GM20431 (cell line): ENCODE results near the gene GPC6.

ENCODE experiments used
- in situ Hi-C: fragments of 300-500 bp; cut with MseI, MboI; formaldehyde crosslinking; loops from one replicate; pipeline ENCODE4 v1.15.0; 2020; ENCODE audit warnings: low sequenced_read_pairs; ENCODE audit not compliant: unreplicated experiment

Gene GPC6

GRCh38 chr13:93265800-93266199 is 39.2 kb downstream of the GPC6 start:
- in situ Hi-C loops = no loop called here

- in situ Hi-C loops = no loop called here
These were observed 40.1 kb downstream of the GPC6 start for GRCh38 chr13:93266681-93267080.

GRCh38 chr13:93268327-93269028 is 41.9 kb downstream of the GPC6 start:
- in situ Hi-C loops = no loop called here

- in situ Hi-C loops = no loop called here
These were observed 44.4 kb downstream of the GPC6 start for GRCh38 chr13:93270769-93271742.

GRCh38 chr13:93279982-93280381 is 53.4 kb downstream of the GPC6 start:
- in situ Hi-C loops = no loop called here

- in situ Hi-C loops = no loop called here
These were observed 54.1 kb downstream of the GPC6 start for GRCh38 chr13:93280688-93281087.

- in situ Hi-C loops = no loop called here
These were observed 56.6 kb downstream of the GPC6 start for GRCh38 chr13:93283255-93283654.

GRCh38 chr13:93284064-93284463 is 57.5 kb downstream of the GPC6 start:
- in situ Hi-C loops = no loop called here

GRCh38 chr13:93286047-93286446 is 59.4 kb downstream of the GPC6 start:
- in situ Hi-C loops = no loop called here

GRCh38 chr13:93289053-93289452 is 62.4 kb downstream of the GPC6 start:
- in situ Hi-C loops = no loop called here

GRCh38 chr13:93289842-93290241 is 63.2 kb downstream of the GPC6 start:
- in situ Hi-C loops = no loop called here

- in situ Hi-C loops = no loop called here
These were observed 63.9 kb downstream of the GPC6 start for GRCh38 chr13:93290503-93290902.

- in situ Hi-C loops = no loop called here
These were observed 65.8 kb downstream of the GPC6 start for GRCh38 chr13:93292366-93292765.

- in situ Hi-C loops = no loop called here
These were observed 67.1 kb downstream of the GPC6 start for GRCh38 chr13:93293710-93294109.

- in situ Hi-C loops = no loop called here
These were observed 70.0 kb downstream of the GPC6 start for GRCh38 chr13:93296584-93296983.

- in situ Hi-C loops = no loop called here
These were observed 72.1 kb downstream of the GPC6 start for GRCh38 chr13:93298713-93299112.

GRCh38 chr13:93304134-93304533 is 77.5 kb downstream of the GPC6 start:
- in situ Hi-C loops = no loop called here

GRCh38 chr13:93304868-93305613 is 78.4 kb downstream of the GPC6 start:
- in situ Hi-C loops = no loop called here

GRCh38 chr13:93305886-93306285 is 79.3 kb downstream of the GPC6 start:
- in situ Hi-C loops = no loop called here

- in situ Hi-C loops = no loop called here
These were observed 80.5 kb downstream of the GPC6 start for GRCh38 chr13:93307136-93307535.

GRCh38 chr13:93307651-93308050 is 81.0 kb downstream of the GPC6 start:
- in situ Hi-C loops = no loop called here
